Osteoblast (primary cell): Measurements from ENCODE around the gene DNASE1L3. TPM values are rescaled to one million over a fixed set of nuclear protein-coding genes. Genes with fewer than 3 reads are reported as not detected.

Source experiments
- DNase-seq: peaks from one replicate; pipeline ENCODE4 v3.0.0; 2011; ENCODE audit warnings: low spot score, mixed read lengths; ENCODE audit not compliant: insufficient read length; ENCODE audit errors: missing footprints
- H2AFZ ChIP-seq: 2 replicates; pipeline ENCODE4 v1.6.0; 2011; ENCODE audit warnings: mild to moderate bottlenecking, low read length
- H3K27ac ChIP-seq: 2 replicates; pipeline ENCODE4 v1.5.1; 2011; ENCODE audit warnings: mild to moderate bottlenecking, low read depth, low read length, moderate library complexity
- H3K27me3 ChIP-seq: 2 replicates; pipeline ENCODE4 v1.6.0; 2012; ENCODE audit warnings: mild to moderate bottlenecking, control low read depth, inconsistent platforms, low read length, moderate library complexity; ENCODE audit not compliant: insufficient read depth
- H3K36me3 ChIP-seq: 2 replicates; pipeline ENCODE4 v1.5.1; 2011; ENCODE audit warnings: mild to moderate bottlenecking, low read length, control low read depth, moderate library complexity; ENCODE audit not compliant: insufficient read depth
- H3K4me1 ChIP-seq: 2 replicates; pipeline ENCODE4 v1.5.1; 2011; ENCODE audit warnings: mild to moderate bottlenecking, low read length, control low read depth, moderate library complexity; ENCODE audit not compliant: insufficient read depth
- H3K4me2 ChIP-seq: 2 replicates; pipeline ENCODE4 v1.6.0; 2011; ENCODE audit warnings: mild to moderate bottlenecking, low read length; ENCODE audit not compliant: insufficient read depth
- H3K4me3 ChIP-seq: fragments of 200-600 bp; sonication (generic); 3 replicates; pipeline ENCODE4 v1.5.1; 2012; ENCODE audit warnings: mild to moderate bottlenecking, low read length, inconsistent platforms; ENCODE audit not compliant: insufficient read depth
- H3K79me2 ChIP-seq: 2 replicates; pipeline ENCODE4 v1.6.0; 2012; ENCODE audit warnings: mild to moderate bottlenecking, low read length, control low read depth, inconsistent platforms; ENCODE audit not compliant: insufficient read depth
- H3K9me3 ChIP-seq: 2 replicates; pipeline ENCODE4 v1.5.1; 2011; ENCODE audit warnings: low read depth, low read length, control low read depth
- H4K20me1 ChIP-seq: 2 replicates; pipeline ENCODE4 v1.6.0; 2012; ENCODE audit warnings: mild to moderate bottlenecking, low read length, control low read depth; ENCODE audit not compliant: insufficient read depth
- total RNA-seq: library from RNA; depleted of rRNA; stranded (reverse); fragments of >200 nt; gene quantifications from 2 replicates; pipeline ENCODE4 v1.2.3, GENCODE V29; 2012
- TF ChIP-seq, protein P1 (sequence below): IDR thresholded peaks from 2 replicates; pipeline ENCODE4 v1.5.1; 2011; ENCODE audit warnings: mild to moderate bottlenecking, low read depth, low read length, moderate library complexity; ENCODE audit errors: extremely low read depth

DNASE1L3 gene
- total RNA-seq, 1 donor: not detected

DNA sequence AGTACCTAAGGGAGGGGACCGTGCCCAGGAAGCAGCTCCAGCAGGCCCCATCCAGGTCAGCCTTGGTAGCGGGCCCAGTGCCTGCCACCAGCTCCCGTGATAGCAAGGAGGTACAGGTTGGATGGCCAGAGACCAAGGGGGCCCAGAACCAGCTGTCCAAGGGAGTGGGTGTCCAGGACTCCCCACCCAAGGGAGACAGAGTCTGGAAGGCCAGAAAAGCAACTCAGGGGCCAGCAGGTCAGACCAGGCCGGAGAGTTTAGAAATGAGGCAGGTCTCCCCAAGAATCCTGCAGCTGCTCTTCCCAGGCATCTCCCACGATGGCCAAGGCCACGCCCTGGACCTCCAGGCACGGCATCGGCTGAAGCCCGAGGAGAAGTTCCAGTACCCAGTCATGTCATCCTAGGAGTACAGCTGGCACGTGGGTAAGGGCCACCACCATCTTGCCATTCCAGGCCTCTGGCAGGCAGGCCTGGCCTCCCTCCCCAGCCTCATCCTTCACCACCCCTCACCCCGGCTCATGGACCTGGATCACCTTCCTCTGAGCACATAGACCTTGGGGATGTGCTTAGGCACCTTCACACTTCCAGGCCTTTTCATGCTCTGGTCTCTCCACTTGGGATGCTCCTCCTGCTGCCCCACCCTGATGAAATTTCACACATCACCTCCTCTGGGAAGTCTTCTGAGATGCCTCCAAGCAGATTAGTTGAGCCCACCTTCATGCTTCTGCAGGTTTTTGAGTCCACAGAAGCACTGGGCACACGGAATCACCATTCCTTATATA lies 30.5 kb downstream of the DNASE1L3 start:
- Histone ChIP-seq H4K20me1 (no peaks in the 10 kb centered on the region), H3K27ac (no peak overlapping the region), H3K36me3 (no peaks in the 10 kb centered on the region), H3K9me3 (no peaks in the 10 kb centered on the region), H3K27me3 (peaks cover 3% of the 10 kb centered on the region), H2AFZ (no peak overlapping the region), H3K4me1 (peaks cover 11% of the 10 kb centered on the region), H3K79me2 (no peaks in the 10 kb centered on the region), H3K4me3 (no peak overlapping the region), H3K4me2 (no peak overlapping the region)
- TF ChIP-seq, protein P1, sequence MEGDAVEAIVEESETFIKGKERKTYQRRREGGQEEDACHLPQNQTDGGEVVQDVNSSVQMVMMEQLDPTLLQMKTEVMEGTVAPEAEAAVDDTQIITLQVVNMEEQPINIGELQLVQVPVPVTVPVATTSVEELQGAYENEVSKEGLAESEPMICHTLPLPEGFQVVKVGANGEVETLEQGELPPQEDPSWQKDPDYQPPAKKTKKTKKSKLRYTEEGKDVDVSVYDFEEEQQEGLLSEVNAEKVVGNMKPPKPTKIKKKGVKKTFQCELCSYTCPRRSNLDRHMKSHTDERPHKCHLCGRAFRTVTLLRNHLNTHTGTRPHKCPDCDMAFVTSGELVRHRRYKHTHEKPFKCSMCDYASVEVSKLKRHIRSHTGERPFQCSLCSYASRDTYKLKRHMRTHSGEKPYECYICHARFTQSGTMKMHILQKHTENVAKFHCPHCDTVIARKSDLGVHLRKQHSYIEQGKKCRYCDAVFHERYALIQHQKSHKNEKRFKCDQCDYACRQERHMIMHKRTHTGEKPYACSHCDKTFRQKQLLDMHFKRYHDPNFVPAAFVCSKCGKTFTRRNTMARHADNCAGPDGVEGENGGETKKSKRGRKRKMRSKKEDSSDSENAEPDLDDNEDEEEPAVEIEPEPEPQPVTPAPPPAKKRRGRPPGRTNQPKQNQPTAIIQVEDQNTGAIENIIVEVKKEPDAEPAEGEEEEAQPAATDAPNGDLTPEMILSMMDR: no peak
- DNase-seq: peak; percentile 69

DNA sequence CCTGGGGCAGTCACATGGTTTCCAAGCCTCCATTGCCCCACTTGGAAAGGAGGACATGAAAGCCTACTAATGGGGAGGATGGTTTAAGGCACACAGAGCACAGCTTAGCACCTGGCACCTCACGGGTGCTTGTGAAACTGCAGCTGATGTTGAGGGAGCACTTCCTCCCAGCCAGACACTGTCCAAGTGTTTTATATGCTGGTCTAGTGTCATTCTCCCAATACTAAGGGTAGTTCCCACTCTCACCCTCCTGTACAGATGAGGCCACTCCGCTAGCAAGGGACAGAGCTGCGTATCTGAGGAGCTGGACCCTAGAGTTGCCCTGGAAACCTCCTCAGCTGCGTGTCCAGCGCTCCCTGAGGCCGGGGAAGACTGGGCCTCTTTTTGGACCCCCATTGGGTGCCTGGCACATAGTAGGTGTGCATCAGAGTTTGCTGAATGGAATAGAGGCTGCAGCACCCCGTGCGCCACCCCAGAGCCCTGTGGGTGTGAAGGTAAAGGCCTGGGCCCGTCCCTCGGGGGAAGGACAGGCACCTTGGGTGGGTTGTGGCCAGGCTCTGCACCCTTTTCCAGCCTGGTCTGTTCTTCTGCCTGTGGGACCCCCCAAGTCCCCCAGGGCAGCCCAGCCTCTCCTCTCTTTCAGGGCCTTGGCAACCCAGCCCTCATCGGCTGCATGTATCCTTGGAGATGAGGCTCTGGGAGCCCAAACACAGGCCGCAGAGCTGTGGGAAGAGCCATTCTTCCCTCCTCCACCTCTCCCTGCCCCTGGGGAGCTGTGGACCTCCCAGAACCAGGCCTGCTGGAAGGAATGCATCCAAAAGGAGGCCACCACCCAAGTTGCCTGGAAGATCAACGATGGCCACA lies 31.3 kb downstream of the DNASE1L3 start:
- Histone ChIP-seq H3K9me3 (no peaks in the 10 kb centered on the region), H3K27ac (no peak overlapping the region), H3K36me3 (no peaks in the 10 kb centered on the region), H3K4me3 (no peak overlapping the region), H3K4me2 (no peak overlapping the region), H2AFZ (no peak overlapping the region), H4K20me1 (no peaks in the 10 kb centered on the region), H3K27me3 (peaks cover 3% of the 10 kb centered on the region), H3K79me2 (no peaks in the 10 kb centered on the region), H3K4me1 (peaks cover 15% of the 10 kb centered on the region)
- TF ChIP-seq, protein P1: no peak
- peak; percentile 5 for DNase-seq

DNA sequence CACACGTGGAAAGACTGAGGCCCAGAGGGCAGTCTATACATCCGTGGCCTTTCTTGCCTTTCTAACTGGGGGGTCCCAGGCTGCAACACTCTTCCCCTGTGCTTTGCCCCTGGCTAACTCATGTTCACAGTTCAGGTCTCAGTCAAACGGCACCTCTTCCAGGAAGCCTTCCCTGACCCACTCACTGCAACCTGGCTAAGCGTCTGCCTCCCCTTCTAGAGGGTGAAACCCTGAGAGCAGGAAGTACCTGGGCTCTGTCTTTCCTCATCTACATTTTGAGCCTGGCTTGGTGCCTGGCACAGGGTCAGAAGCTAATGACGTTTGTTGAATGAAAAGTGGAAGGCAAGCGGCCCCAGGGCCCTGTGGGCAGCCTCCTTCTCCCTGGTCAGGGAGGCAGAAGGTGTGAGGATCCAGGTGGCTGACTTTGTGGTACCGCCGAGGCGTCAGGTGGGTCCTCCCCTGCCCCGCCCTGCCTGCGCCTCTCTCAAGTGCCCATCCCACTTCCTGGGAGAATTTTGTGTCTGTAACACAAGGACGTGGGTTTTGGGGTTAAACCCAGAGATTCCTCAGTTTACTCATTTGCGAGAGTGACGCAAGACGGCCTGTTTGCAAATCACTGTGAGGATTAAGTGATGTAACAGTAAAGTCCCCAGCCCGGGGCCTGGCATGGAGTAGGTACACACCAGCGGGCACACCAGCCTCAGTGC lies 32.1 kb downstream of the DNASE1L3 start:
- H3K27ac ChIP-seq: no peak overlapping the region
- no peaks in the 10 kb centered on the region for H3K9me3 ChIP-seq
- peaks cover 15% of the 10 kb centered on the region for H3K4me1 ChIP-seq
- H2AFZ ChIP-seq: no peak overlapping the region
- peak overlapping the region; percentile 80 for H3K4me2 ChIP-seq
- H3K4me3 ChIP-seq: no peak overlapping the region
- TF ChIP-seq, protein P1: no peak
- no peaks in the 10 kb centered on the region for H3K79me2 ChIP-seq
- peaks cover 3% of the 10 kb centered on the region for H3K27me3 ChIP-seq
- H3K36me3 ChIP-seq: no peaks in the 10 kb centered on the region
- peak; percentile 66 for DNase-seq
- H4K20me1 ChIP-seq: no peaks in the 10 kb centered on the region
